ENCODE measurements around the gene SORBS1. TPM values are rescaled to one million over a fixed set of nuclear protein-coding genes. Genes with fewer than 3 reads are reported as not detected.

Gene SORBS1
- total RNA-seq, 1 donor from 2014 or later = 221 TPM

DNA sequence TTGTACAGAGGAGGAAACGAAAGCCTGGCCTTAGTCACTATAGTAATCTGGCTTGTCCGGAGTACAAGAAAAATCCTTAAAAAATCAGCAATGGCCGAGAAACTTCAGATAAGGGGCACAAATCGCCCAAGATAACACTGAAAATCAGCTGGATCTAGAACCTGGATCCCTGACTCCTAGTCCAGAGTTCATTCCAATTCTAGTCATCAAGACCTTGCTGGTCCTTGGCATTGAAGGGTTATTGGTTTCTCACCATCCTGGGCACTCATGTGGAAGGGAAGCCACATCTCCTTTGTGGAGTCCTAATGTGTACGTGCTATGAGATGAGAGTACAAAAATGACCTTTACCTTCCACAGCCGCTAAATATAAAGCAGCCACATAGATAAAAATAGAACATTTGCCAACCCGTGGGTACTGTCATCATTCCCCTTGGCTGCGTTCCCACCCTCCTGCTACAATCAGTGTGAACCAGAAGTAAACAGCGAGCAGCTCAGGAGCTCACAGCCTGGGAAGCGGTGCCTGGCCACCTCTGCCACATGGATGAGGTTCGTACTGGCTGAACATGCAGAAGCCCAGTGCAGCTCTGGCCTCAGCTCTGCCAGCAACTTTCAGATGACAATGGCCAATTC, 154.4 kb downstream of the SORBS1 start:
- Mint-ChIP-seq H3K27ac (ENCODE audit: unreplicated experiment) (no peak overlapping the region), H3K36me3 (ENCODE audit: unreplicated experiment) (no peaks in the 10 kb centered on the region), H3K4me1 (ENCODE audit: low read depth, unreplicated experiment) (peaks cover 13% of the 10 kb centered on the region), H3K9me3 (ENCODE audit: unreplicated experiment) (peaks cover 5% of the 10 kb centered on the region), H3K4me3 (ENCODE audit: unreplicated experiment) (no peak overlapping the region), H3K27me3 (ENCODE audit: unreplicated experiment) (peaks cover 2% of the 10 kb centered on the region)
- no peak for DNase-seq
- TF ChIP-seq, protein P1, sequence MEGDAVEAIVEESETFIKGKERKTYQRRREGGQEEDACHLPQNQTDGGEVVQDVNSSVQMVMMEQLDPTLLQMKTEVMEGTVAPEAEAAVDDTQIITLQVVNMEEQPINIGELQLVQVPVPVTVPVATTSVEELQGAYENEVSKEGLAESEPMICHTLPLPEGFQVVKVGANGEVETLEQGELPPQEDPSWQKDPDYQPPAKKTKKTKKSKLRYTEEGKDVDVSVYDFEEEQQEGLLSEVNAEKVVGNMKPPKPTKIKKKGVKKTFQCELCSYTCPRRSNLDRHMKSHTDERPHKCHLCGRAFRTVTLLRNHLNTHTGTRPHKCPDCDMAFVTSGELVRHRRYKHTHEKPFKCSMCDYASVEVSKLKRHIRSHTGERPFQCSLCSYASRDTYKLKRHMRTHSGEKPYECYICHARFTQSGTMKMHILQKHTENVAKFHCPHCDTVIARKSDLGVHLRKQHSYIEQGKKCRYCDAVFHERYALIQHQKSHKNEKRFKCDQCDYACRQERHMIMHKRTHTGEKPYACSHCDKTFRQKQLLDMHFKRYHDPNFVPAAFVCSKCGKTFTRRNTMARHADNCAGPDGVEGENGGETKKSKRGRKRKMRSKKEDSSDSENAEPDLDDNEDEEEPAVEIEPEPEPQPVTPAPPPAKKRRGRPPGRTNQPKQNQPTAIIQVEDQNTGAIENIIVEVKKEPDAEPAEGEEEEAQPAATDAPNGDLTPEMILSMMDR (IDR thresholded peaks at IDR 0.05; ENCODE audit: partially characterized antibody, unreplicated experiment) = no peak

DNA sequence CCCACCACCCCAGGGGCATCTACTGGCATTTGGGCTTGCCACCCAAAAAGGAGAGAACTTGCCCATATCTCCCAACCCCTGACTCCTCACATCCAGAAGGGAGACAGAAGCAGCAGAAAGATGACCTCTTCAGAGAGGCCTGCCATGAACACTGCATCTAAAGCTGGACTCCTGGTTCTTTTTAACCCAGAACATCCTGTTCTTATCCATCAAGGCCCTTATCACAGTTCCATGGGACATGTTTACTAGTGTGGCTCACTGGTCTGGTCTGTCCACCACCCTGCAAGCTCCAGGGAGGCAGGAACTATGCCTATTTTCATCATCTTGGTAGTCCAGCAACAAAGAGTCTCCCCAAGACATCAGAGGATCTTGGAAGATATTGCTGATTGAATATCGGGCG, 155.5 kb downstream of the SORBS1 start:
- H3K4me3 Mint-ChIP-seq (ENCODE audit: unreplicated experiment) = no peak overlapping the region
- peaks cover 7% of the 10 kb centered on the region for H3K9me3 Mint-ChIP-seq (ENCODE audit: unreplicated experiment)
- no peak overlapping the region for H3K27ac Mint-ChIP-seq (ENCODE audit: unreplicated experiment)
- H3K4me1 Mint-ChIP-seq (ENCODE audit: low read depth, unreplicated experiment) = peaks cover 11% of the 10 kb centered on the region
- peaks cover 3% of the 10 kb centered on the region for H3K36me3 Mint-ChIP-seq (ENCODE audit: unreplicated experiment)
- TF ChIP-seq, protein P1 (IDR thresholded peaks at IDR 0.05; ENCODE audit: partially characterized antibody, unreplicated experiment) = no peak
- DNase-seq = no peak
- peaks cover 5% of the 10 kb centered on the region for H3K27me3 Mint-ChIP-seq (ENCODE audit: unreplicated experiment)

DNA sequence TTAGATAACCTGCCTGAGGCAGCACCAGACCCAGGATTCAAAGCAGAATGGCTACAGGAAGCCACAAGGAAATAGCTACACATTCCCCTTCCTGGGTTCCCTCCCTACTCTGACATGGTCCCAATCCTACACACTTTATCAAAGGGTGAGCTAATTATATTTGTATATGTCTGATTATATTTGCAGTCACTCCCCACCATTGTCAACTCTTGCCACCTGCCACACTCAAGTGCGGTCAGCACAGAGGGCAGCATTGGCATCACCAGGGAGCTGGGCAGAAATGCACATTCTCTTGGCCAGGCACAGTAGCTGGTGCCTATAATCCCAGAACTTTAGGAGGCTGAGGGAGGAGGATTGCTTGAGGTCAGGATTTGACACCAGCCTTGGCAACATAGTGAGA, 156.3 kb downstream of the SORBS1 start:
- TF ChIP-seq, protein P1 (IDR thresholded peaks at IDR 0.05; ENCODE audit: partially characterized antibody, unreplicated experiment) = no peak
- no peak for DNase-seq
- peaks cover 8% of the 10 kb centered on the region for H3K4me1 Mint-ChIP-seq (ENCODE audit: low read depth, unreplicated experiment)
- H3K4me3 Mint-ChIP-seq (ENCODE audit: unreplicated experiment) = no peak overlapping the region
- H3K36me3 Mint-ChIP-seq (ENCODE audit: unreplicated experiment) = peaks cover 4% of the 10 kb centered on the region
- H3K27ac Mint-ChIP-seq (ENCODE audit: unreplicated experiment) = no peak overlapping the region
- H3K27me3 Mint-ChIP-seq (ENCODE audit: unreplicated experiment) = peaks cover 7% of the 10 kb centered on the region
- peaks cover 11% of the 10 kb centered on the region for H3K9me3 Mint-ChIP-seq (ENCODE audit: unreplicated experiment)

DNA sequence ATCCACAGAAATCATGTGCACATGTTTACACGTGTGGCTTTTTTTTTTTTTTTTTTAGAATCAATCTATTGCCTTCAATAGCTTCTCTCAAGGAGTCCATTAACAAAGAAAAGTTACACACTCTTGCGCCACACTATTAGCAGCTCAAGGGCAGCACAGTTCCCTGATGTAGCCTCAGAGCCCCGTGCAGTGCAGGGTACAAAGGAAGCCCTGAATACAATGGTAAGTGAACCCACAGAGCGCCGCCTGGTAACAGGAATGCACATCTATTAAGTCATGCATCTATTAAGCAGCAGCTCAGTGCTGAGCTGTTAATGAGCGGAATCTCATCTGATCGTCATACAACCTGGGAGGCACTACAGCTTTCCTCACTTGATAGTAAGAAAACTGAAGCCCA, 156.7 kb downstream of the SORBS1 start:
- H3K9me3 Mint-ChIP-seq (ENCODE audit: unreplicated experiment) = peaks cover 11% of the 10 kb centered on the region
- peaks cover 7% of the 10 kb centered on the region for H3K27me3 Mint-ChIP-seq (ENCODE audit: unreplicated experiment)
- TF ChIP-seq, protein P1 (IDR thresholded peaks at IDR 0.05; ENCODE audit: partially characterized antibody, unreplicated experiment) = no peak
- H3K36me3 Mint-ChIP-seq (ENCODE audit: unreplicated experiment) = peaks cover 4% of the 10 kb centered on the region
- H3K4me3 Mint-ChIP-seq (ENCODE audit: unreplicated experiment) = no peak overlapping the region
- peaks cover 8% of the 10 kb centered on the region for H3K4me1 Mint-ChIP-seq (ENCODE audit: low read depth, unreplicated experiment)
- no peak for DNase-seq
- no peak overlapping the region for H3K27ac Mint-ChIP-seq (ENCODE audit: unreplicated experiment)

DNA sequence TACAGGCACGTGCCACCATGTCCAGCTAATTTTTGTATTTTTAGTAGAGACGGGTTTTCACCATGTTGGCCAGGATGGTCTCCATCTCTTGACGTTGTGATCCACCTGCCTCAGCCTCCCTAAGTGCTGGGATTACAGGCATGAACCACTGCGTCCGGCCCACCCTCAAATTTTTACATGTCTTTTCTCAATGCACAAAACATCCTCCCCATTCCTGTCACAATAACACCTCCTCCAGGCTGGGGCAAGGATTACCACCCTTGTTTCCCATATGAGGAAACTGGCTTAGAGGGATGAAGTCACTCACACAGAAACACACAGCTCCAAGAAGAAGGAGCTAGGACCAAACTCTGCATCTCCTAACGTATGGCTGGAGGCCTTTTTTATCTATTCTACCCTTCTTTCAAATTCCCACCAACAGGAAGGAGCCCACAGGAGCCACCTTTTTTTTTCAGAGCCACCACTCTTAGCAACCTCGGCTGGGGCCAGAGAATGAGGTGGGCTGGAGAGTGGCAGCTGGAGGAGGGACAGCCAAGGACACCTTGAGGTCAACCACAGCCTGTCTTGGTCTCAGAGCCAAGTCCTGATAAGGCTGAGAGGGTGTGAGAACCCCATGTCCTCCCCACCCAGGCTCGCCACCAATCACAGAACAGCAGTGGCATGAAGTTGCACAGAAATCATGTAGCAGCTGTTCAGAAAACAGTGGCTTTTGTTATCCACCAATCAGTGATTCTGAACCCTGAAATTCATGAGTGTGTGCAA, 157.3 kb downstream of the SORBS1 start:
- peaks cover 4% of the 10 kb centered on the region for H3K36me3 Mint-ChIP-seq (ENCODE audit: unreplicated experiment)
- H3K9me3 Mint-ChIP-seq (ENCODE audit: unreplicated experiment) = peaks cover 11% of the 10 kb centered on the region
- H3K4me3 Mint-ChIP-seq (ENCODE audit: unreplicated experiment) = no peak overlapping the region
- H3K4me1 Mint-ChIP-seq (ENCODE audit: low read depth, unreplicated experiment) = peaks cover 3% of the 10 kb centered on the region
- H3K27ac Mint-ChIP-seq (ENCODE audit: unreplicated experiment) = no peak overlapping the region
- TF ChIP-seq, protein P1 (IDR thresholded peaks at IDR 0.05; ENCODE audit: partially characterized antibody, unreplicated experiment) = no peak
- no peak for DNase-seq
- H3K27me3 Mint-ChIP-seq (ENCODE audit: unreplicated experiment) = peaks cover 7% of the 10 kb centered on the region

Data from glutamatergic neuron (in vitro differentiated cells).